KOPT-K1 (cell line): ENCODE data around the gene TRMT1.
"Not testable (repeated sequence)": the region's sequence is repeated elsewhere in the genome, so short reads cannot be mapped to it uniquely, and the experiment has no call there.

Experiments used
- H3K27ac ChIP-seq: fragments of 200-600 bp; sonication (generic); 2 replicates; pipeline ENCODE4 v1.5.1; 2016; ENCODE audit warnings: antibody characterized with exemption, mild to moderate bottlenecking, low read depth, low read length; ENCODE audit not compliant: poor library complexity, severe bottlenecking
- H3K36me3 ChIP-seq: fragments of 200-600 bp; sonication (generic); 2 replicates; pipeline ENCODE4 v1.5.1; 2017; ENCODE audit warnings: antibody characterized with exemption, mild to moderate bottlenecking, low read length, moderate library complexity; ENCODE audit not compliant: insufficient read depth
- H3K9me3 ChIP-seq: fragments of 200-600 bp; sonication (generic); 2 replicates; pipeline ENCODE4 v1.5.1; 2017; ENCODE audit warnings: antibody characterized with exemption, low read length, mild to moderate bottlenecking; ENCODE audit not compliant: insufficient read depth, poor library complexity, severe bottlenecking

The TRMT1 gene

GRCh38 chr19:13152974-13153568 lies 36.5 kb upstream of the TRMT1 start:
- peaks cover 4% of the 10 kb centered on the region; the same call in 1 of the 2 replicates for H3K36me3 ChIP-seq
- H3K9me3 ChIP-seq = no peaks in the 10 kb centered on the region
- peak overlapping the region; percentile 94 for H3K27ac ChIP-seq

GRCh38 chr19:13152356-13152973 lies 35.9 kb upstream of the TRMT1 start:
- Histone ChIP-seq H3K9me3 (no peaks in the 10 kb centered on the region), H3K36me3 (peaks cover 4% of the 10 kb centered on the region; the same call in 1 of the 2 replicates), H3K27ac (peak overlapping the region; percentile 94)

GRCh38 chr19:13151605-13152355 lies 35.2 kb upstream of the TRMT1 start:
- peaks cover 4% of the 10 kb centered on the region; the same call in 1 of the 2 replicates for H3K36me3 ChIP-seq
- no peaks in the 10 kb centered on the region for H3K9me3 ChIP-seq
- peak overlapping the region; percentile 94 for H3K27ac ChIP-seq

- Histone ChIP-seq H3K36me3 (peaks cover 4% of the 10 kb centered on the region; the same call in 1 of the 2 replicates), H3K9me3 (no peaks in the 10 kb centered on the region), H3K27ac (peak overlapping the region; percentile 94)
Observed at GRCh38 chr19:13150931-13151604, 34.5 kb upstream of the TRMT1 start.

GRCh38 chr19:13150187-13150930 lies 33.8 kb upstream of the TRMT1 start, which contains the start of the genes IER2 and STX10:
Gene IER2, plus strand, starts transcription at chr19:13150411. Its CDS starts 2,776 bp downstream, at chr19:13153187.
Gene STX10, minus strand, starts transcription at chr19:13150375. Its CDS starts 202 bp downstream, at chr19:13150173.
- H3K36me3 ChIP-seq = peaks cover 6% of the 10 kb centered on the region; the same call in 1 of the 2 replicates
- H3K27ac ChIP-seq = peak within 1 kb of the TSS; percentile 94
- no peaks in the 10 kb centered on the region for H3K9me3 ChIP-seq

GRCh38 chr19:13149628-13150186 lies 33.2 kb upstream of the TRMT1 start:
- peak overlapping the region; percentile 94 for H3K27ac ChIP-seq
- no peaks in the 10 kb centered on the region for H3K9me3 ChIP-seq
- H3K36me3 ChIP-seq = peaks cover 13% of the 10 kb centered on the region; the same call in 1 of the 2 replicates

GRCh38 chr19:13149173-13149627 lies 32.7 kb upstream of the TRMT1 start:
- not testable (repeated sequence) for H3K9me3 ChIP-seq
- peaks cover 17% of the 10 kb centered on the region; the same call in 1 of the 2 replicates for H3K36me3 ChIP-seq
- peak overlapping the region; percentile 94 for H3K27ac ChIP-seq

- H3K9me3 ChIP-seq = no peaks in the 10 kb centered on the region
- H3K27ac ChIP-seq = no peak overlapping the region
- peaks cover 20% of the 10 kb centered on the region; the same call in 1 of the 2 replicates for H3K36me3 ChIP-seq
Observed at GRCh38 chr19:13146763-13147563, 30.4 kb upstream of the TRMT1 start.

- H3K36me3 ChIP-seq = peaks cover 70% of the 10 kb centered on the region
- no peak overlapping the region for H3K27ac ChIP-seq
- no peaks in the 10 kb centered on the region for H3K9me3 ChIP-seq
Observed at GRCh38 chr19:13139633-13140311, 23.2 kb upstream of the TRMT1 start.

- H3K36me3 ChIP-seq = peaks cover 70% of the 10 kb centered on the region
- H3K9me3 ChIP-seq = no peaks in the 10 kb centered on the region
- no peak overlapping the region for H3K27ac ChIP-seq
Observed at GRCh38 chr19:13138916-13139198, 22.3 kb upstream of the TRMT1 start.

GRCh38 chr19:13138171-13138915 lies 21.8 kb upstream of the TRMT1 start:
- H3K36me3 ChIP-seq = peaks cover 72% of the 10 kb centered on the region
- H3K9me3 ChIP-seq = no peaks in the 10 kb centered on the region
- H3K27ac ChIP-seq = no peak overlapping the region

- peaks cover 80% of the 10 kb centered on the region for H3K36me3 ChIP-seq
Observed at GRCh38 chr19:13137290-13137794, 20.8 kb upstream of the TRMT1 start.

More at GRCh38 chr19:13137290-13137794, 20.8 kb upstream of the TRMT1 start:
- Histone ChIP-seq H3K27ac (no peak overlapping the region), H3K9me3 (no peaks in the 10 kb centered on the region)
